Liver (tissue), 9 donors: ENCODE data around the gene PKNOX1. TPM values are rescaled to one million over a fixed set of nuclear protein-coding genes. Genes with fewer than 3 reads are reported as not detected.
"Not testable (repeated sequence)": the region's sequence is repeated elsewhere in the genome, so short reads cannot be mapped to it uniquely, and the experiment has no call there.

Experiments used
- DNase-seq: peaks from one replicate; pipeline ENCODE4 v3.0.0-alpha.2; 2017; ENCODE audit warnings: low spot score
- H3K27ac ChIP-seq, 2 donors: one replicate each; pipeline ENCODE4 v1.7.0; 2013; ENCODE audit warnings: inconsistent platforms in 2 of 2, low read length in 2 of 2, control low read depth in 1 of 2, low read depth in 1 of 2, mild to moderate bottlenecking in 1 of 2
- H3K27me3 ChIP-seq, 4 donors: one replicate each; pipeline versions ENCODE4 v1.6.1 to v1.7.0; 2013; ENCODE audit warnings: low read length in 3 of 4, inconsistent platforms in 1 of 4, mild to moderate bottlenecking in 1 of 4, moderate library complexity in 1 of 4; ENCODE audit not compliant: control insufficient read depth in 4 of 4, insufficient read depth in 4 of 4
- H3K36me3 ChIP-seq, 4 donors: one replicate each; pipeline versions ENCODE4 v1.6.1 to v1.7.0; 2013; ENCODE audit warnings: low read length in 3 of 4, mild to moderate bottlenecking in 3 of 4, low read depth in 1 of 4, moderate library complexity in 1 of 4; ENCODE audit not compliant: control insufficient read depth in 4 of 4, insufficient read depth in 3 of 4
- H3K4me1 ChIP-seq, 4 donors: one replicate each; pipeline versions ENCODE4 v1.6.1 to v1.7.0; 2013; ENCODE audit warnings: low read length in 3 of 4, mild to moderate bottlenecking in 3 of 4, moderate library complexity in 1 of 4; ENCODE audit not compliant: control insufficient read depth in 4 of 4, insufficient read depth in 4 of 4
- H3K4me3 ChIP-seq, 3 donors: one replicate each; pipeline versions ENCODE4 v1.6.1 to v1.7.0; 2013; ENCODE audit warnings: low read length in 3 of 3, control low read depth in 1 of 3, low read depth in 1 of 3, mild to moderate bottlenecking in 1 of 3
- H3K9ac ChIP-seq, 2 donors: one replicate each; pipeline ENCODE4 v1.7.0; 2013; ENCODE audit warnings: low read length in 2 of 2, mild to moderate bottlenecking in 2 of 2, moderate library complexity in 2 of 2, control low read depth in 1 of 2, low read depth in 1 of 2
- H3K9me3 ChIP-seq, 4 donors: one replicate each; pipeline versions ENCODE4 v1.6.1 to v1.7.0; 2013; ENCODE audit warnings: low read length in 3 of 4; ENCODE audit not compliant: control insufficient read depth in 4 of 4
- ATF3 ChIP-seq: IDR thresholded peaks from 2 replicates; pipeline ENCODE4 v1.6.1; 2016; ENCODE audit warnings: antibody characterized with exemption
- CTCF ChIP-seq: fragments of 150-350 bp; IDR thresholded peaks from 2 replicates; pipeline ENCODE4 v1.5.1; 2017; ENCODE audit warnings: improper control_type of control experiment, low read depth, low read length; ENCODE audit not compliant: missing input control
- EGR1 ChIP-seq, 2 donors: IDR thresholded peaks; 2 replicates each; pipeline ENCODE4 v1.6.1; 2016 to 2018; ENCODE audit warnings: antibody characterized with exemption in 2 of 2, low read depth in 2 of 2
- FOXA1 ChIP-seq: IDR thresholded peaks from 2 replicates; pipeline ENCODE4 v1.6.1; 2016; ENCODE audit warnings: antibody characterized with exemption
- FOXA2 ChIP-seq: IDR thresholded peaks from 2 replicates; pipeline ENCODE4 v1.6.1; 2016; ENCODE audit warnings: antibody characterized with exemption
- GABPA ChIP-seq, 2 donors: IDR thresholded peaks in 1 of 2; conservative IDR thresholded peaks in 1 of 2; 2 replicates each; pipeline ENCODE4 v1.6.1; 2016; ENCODE audit warnings: antibody characterized with exemption in 2 of 2, mild to moderate bottlenecking in 1 of 2, moderate library complexity in 1 of 2
- HNF4A ChIP-seq, 2 donors: conservative IDR thresholded peaks; 2 replicates each; pipeline ENCODE4 v1.6.1; 2016; ENCODE audit warnings: antibody characterized with exemption in 2 of 2, mild to moderate bottlenecking in 2 of 2
- HNF4G ChIP-seq: IDR thresholded peaks from 2 replicates; pipeline ENCODE4 v1.6.1; 2016; ENCODE audit warnings: antibody characterized with exemption
- JUND ChIP-seq, 2 donors: IDR thresholded peaks; 2 replicates each; pipeline ENCODE4 v1.6.1; 2016; ENCODE audit warnings: antibody characterized with exemption in 2 of 2
- MAX ChIP-seq: IDR thresholded peaks from 2 replicates; pipeline ENCODE4 v1.6.1; 2016; ENCODE audit warnings: antibody characterized with exemption
- NR2F2 ChIP-seq: IDR thresholded peaks from 2 replicates; pipeline ENCODE4 v1.6.1; 2016; ENCODE audit warnings: antibody characterized with exemption
- RAD21 ChIP-seq, 2 donors: IDR thresholded peaks; 2 replicates each; pipeline ENCODE4 v1.6.1; 2016; ENCODE audit warnings: antibody characterized with exemption in 2 of 2, mild to moderate bottlenecking in 2 of 2
- REST ChIP-seq: IDR thresholded peaks from 2 replicates; pipeline ENCODE4 v1.6.1; 2016; ENCODE audit warnings: antibody characterized with exemption, mild to moderate bottlenecking
- RXRA ChIP-seq, 2 donors: IDR thresholded peaks; 2 replicates each; pipeline ENCODE4 v1.6.1; 2017 to 2018; ENCODE audit warnings: antibody characterized with exemption in 2 of 2, mild to moderate bottlenecking in 1 of 2
- SP1 ChIP-seq: IDR thresholded peaks from 2 replicates; pipeline ENCODE4 v1.6.1; 2018; ENCODE audit warnings: antibody characterized with exemption, mild to moderate bottlenecking
- TAF1 ChIP-seq: conservative IDR thresholded peaks from 2 replicates; pipeline ENCODE4 v1.6.1; 2016; ENCODE audit warnings: antibody characterized with exemption, mild to moderate bottlenecking
- YY1 ChIP-seq: IDR thresholded peaks from 2 replicates; pipeline ENCODE4 v1.6.1; 2016; ENCODE audit warnings: antibody characterized with exemption, mild to moderate bottlenecking
- ZBTB33 ChIP-seq: IDR thresholded peaks from 2 replicates; pipeline ENCODE4 v1.6.1; 2016; ENCODE audit warnings: antibody characterized with exemption
- WGBS: extraction: QIAGEN DNeasy Blood & Tissue Kit; methylation state at CpG from one replicate; pipeline ENCODE4 v1.1.7; 2013; 5-methylcytosine and 5-hydroxymethylcytosine counted together
- polyA plus RNA-seq, 2 donors: library from polyadenylated mRNA; stranded (reverse) in 1 of 2; unstranded in 1 of 2; fragments of 200-250 nt in 1 of 2; fragments of >200 nt in 1 of 2; fragmentation: Nextera tagmentation in 1 of 2; extraction: Ambion mirVana in 1 of 2; gene quantifications; one replicate each; pipeline versions ENCODE4 v1.2.1 to v1.2.3, GENCODE V29; 2013 to 2015
- total RNA-seq, 2 donors: library from RNA; depleted of rRNA; stranded (reverse); fragments of >200 nt; gene quantifications; one replicate each; pipeline ENCODE4 v1.2.3, GENCODE V29; 2014
- donor health status: healthy.
- donor health status: healthy.
- donor health status: healthy.
- donor health status: healthy.
- donor health status: healthy.

Gene PKNOX1
- total and polyA plus RNA-seq, 4 donors, result 2.8 to 10.3 (median 8.0) TPM

GRCh38 chr21:42964546-42965210 lies 9.7 kb upstream of the PKNOX1 start (continued):
- no peak for TF ChIP-seq JUND (IDR thresholded peaks at IDR 0.05)

- H3K4me1 ChIP-seq, result no peaks in the 10 kb centered on the region
- H3K27ac ChIP-seq, result no peak overlapping the region
- H3K4me3 ChIP-seq, result no peak overlapping the region
- no peaks in the 10 kb centered on the region for H3K9me3 ChIP-seq
- H3K27me3 ChIP-seq, result no peaks in the 10 kb centered on the region
- H3K9ac ChIP-seq, result no peak overlapping the region
- no peak for DNase-seq
- no peak for TF ChIP-seq FOXA2
- TF ChIP-seq NR2F2, result no peak
- TF ChIP-seq REST, result no peak
- no peak for TF ChIP-seq ZBTB33
- no peak for TF ChIP-seq HNF4G
- TF ChIP-seq CTCF, result no peak
- no peak for TF ChIP-seq YY1
- TF ChIP-seq SP1, result no peak
- TF ChIP-seq TAF1, result no peak
- TF ChIP-seq RXRA (IDR thresholded peaks at IDR 0.05), result no peak
- TF ChIP-seq HNF4A (conservative IDR thresholded peaks at IDR 0.05), result no peak
- TF ChIP-seq RAD21 (IDR thresholded peaks at IDR 0.05), result no peak
- TF ChIP-seq GABPA (IDR thresholded peaks at IDR 0.05 in 1 of 2, conservative IDR thresholded peaks at IDR 0.05 in 1 of 2), result no peak
- TF ChIP-seq FOXA1, result no peak
- TF ChIP-seq MAX, result no peak
- TF ChIP-seq EGR1 (IDR thresholded peaks at IDR 0.05; ENCODE audit: low read depth in 2 of 2), result no peak
- TF ChIP-seq ATF3, result no peak
- no peak for TF ChIP-seq JUND (IDR thresholded peaks at IDR 0.05)
- WGBS, result 64% methylated on average over 3 of the region's 3 CpGs
- H3K36me3 ChIP-seq, result no peaks in the 10 kb centered on the region
Observed at GRCh38 chr21:42965211-42965560, 9.2 kb upstream of the PKNOX1 start.

GRCh38 chr21:42967616-42968015 lies 6.7 kb upstream of the PKNOX1 start:
- DNase-seq, H3K27me3 ChIP-seq, H3K36me3 ChIP-seq, H3K9me3 ChIP-seq, H3K4me3 ChIP-seq, H3K27ac ChIP-seq, H3K4me1 ChIP-seq, H3K9ac ChIP-seq: not testable (repeated sequence)
- WGBS, result 97% methylated on average over 9 of the region's 9 CpGs
